OCI-LY7 (cell line): ENCODE data around the gene MPRIP.

Source experiments
- EZH2phosphoT487 ChIP-seq: fragments of 200-600 bp; sonication (generic); IDR thresholded peaks from 2 replicates; pipeline ENCODE4 v1.6.1; 2018; ENCODE audit warnings: low read depth, borderline replicate concordance, mild to moderate bottlenecking, mixed run types, antibody characterized with exemption, low read length, moderate library complexity, mixed read lengths
- TF ChIP-seq, protein P1 (sequence below): fragments of 200-600 bp; sonication (generic); conservative IDR thresholded peaks from 2 replicates; pipeline ENCODE4 v1.5.1; 2014; ENCODE audit warnings: mild to moderate bottlenecking, antibody characterized with exemption, low read length, moderate library complexity, mixed read lengths

DNA sequence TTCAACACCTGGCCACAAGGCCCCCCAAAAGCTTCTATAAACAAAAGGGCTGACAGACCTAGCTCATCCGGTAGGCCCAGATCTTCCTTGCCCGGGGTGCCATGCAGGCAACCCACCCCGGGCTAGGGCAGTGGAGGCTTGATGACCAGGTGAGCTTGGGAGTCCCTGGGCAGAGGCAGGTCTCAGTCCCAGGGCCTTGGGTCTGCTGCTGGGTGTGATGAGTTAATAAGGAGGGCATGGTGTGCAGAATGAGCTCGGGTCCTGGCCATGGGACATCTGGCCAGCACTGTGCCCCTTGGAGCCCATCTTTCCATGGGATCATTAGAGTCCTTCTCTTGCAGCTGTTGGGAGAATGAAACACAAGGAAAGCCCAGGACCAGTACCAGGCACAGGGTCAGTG lies 20.2 kb upstream of the MPRIP start:
- TF ChIP-seq, protein P1, sequence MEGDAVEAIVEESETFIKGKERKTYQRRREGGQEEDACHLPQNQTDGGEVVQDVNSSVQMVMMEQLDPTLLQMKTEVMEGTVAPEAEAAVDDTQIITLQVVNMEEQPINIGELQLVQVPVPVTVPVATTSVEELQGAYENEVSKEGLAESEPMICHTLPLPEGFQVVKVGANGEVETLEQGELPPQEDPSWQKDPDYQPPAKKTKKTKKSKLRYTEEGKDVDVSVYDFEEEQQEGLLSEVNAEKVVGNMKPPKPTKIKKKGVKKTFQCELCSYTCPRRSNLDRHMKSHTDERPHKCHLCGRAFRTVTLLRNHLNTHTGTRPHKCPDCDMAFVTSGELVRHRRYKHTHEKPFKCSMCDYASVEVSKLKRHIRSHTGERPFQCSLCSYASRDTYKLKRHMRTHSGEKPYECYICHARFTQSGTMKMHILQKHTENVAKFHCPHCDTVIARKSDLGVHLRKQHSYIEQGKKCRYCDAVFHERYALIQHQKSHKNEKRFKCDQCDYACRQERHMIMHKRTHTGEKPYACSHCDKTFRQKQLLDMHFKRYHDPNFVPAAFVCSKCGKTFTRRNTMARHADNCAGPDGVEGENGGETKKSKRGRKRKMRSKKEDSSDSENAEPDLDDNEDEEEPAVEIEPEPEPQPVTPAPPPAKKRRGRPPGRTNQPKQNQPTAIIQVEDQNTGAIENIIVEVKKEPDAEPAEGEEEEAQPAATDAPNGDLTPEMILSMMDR: no peak
- TF ChIP-seq EZH2phosphoT487: no peak
